Stomach (tissue), 9 donors: ENCODE measurements around the gene CHPF. TPM values are rescaled to one million over a fixed set of nuclear protein-coding genes. Genes with fewer than 3 reads are reported as not detected.
A peak's percentile ranks its signal among the peaks of the same experiment; 100 is the strongest.

Experiments used
- DNase-seq, 2 donors: peaks; one replicate each; pipeline versions ENCODE4 v3.0.0 to v3.0.0-alpha.2; 2013 to 2019
- H3K27ac ChIP-seq, 5 donors: fragments of 200-600 bp in 4 of 5; sonication (generic) in 4 of 5; one replicate each; pipeline ENCODE4 v1.5.1; 2013 to 2019; ENCODE audit warnings: mild to moderate bottlenecking in 1 of 5, moderate library complexity in 1 of 5
- H3K27me3 ChIP-seq, 3 donors: fragments of 200-600 bp; sonication (generic); one replicate each; pipeline ENCODE4 v1.5.1; 2017 to 2019; ENCODE audit warnings: mixed run types in 1 of 3
- H3K36me3 ChIP-seq, 4 donors: fragments of 200-600 bp; sonication (generic); 1 replicate in 3 of 4; 2 replicates in 1 of 4; pipeline ENCODE4 v1.5.1; 2016 to 2019
- H3K4me1 ChIP-seq, 4 donors: fragments of 200-600 bp; sonication (generic); one replicate each; pipeline ENCODE4 v1.5.1; 2016 to 2019
- H3K4me3 ChIP-seq, 4 donors: fragments of 200-600 bp; sonication (generic) in 3 of 4; one replicate each; pipeline ENCODE4 v1.5.1; 2016 to 2019; ENCODE audit warnings: mild to moderate bottlenecking in 1 of 4
- H3K9me3 ChIP-seq, 4 donors: fragments of 200-600 bp; sonication (generic); one replicate each; pipeline ENCODE4 v1.5.1; 2016 to 2019
- CTCF ChIP-seq, 7 experiments: fragments of 450-650 bp in 4 of 7; fragments of 200-600 bp in 3 of 7; sonication (generic) in 3 of 7; IDR thresholded peaks; one replicate each; pipeline ENCODE4 v1.5.1; 2016 to 2019; ENCODE audit warnings: antibody characterized with exemption in 7 of 7, control low read depth in 2 of 7, mild to moderate bottlenecking in 1 of 7
- EP300 ChIP-seq: sonication (generic); formaldehyde crosslinking; IDR thresholded peaks from one replicate; pipeline ENCODE4 v1.6.1; 2017; ENCODE audit warnings: antibody characterized with exemption
- POLR2A ChIP-seq, 4 donors: fragments of 450-650 bp; IDR thresholded peaks; one replicate each; pipeline ENCODE4 v1.6.1; 2016; ENCODE audit warnings: antibody characterized with exemption in 4 of 4, control low read depth in 2 of 4, mild to moderate bottlenecking in 1 of 4, moderate library complexity in 1 of 4
- POLR2AphosphoS5 ChIP-seq, 3 donors: sonication (generic); formaldehyde crosslinking; IDR thresholded peaks; one replicate each; pipeline ENCODE4 v1.6.1; 2016; ENCODE audit warnings: antibody characterized with exemption in 3 of 3
- WGBS, 5 donors: extraction: QIAGEN DNeasy Blood & Tissue Kit in 3 of 5; methylation state at CpG; one replicate each; pipeline versions ENCODE4 v1.1.5 to v1.1.7; 2013 to 2018; 5-methylcytosine and 5-hydroxymethylcytosine counted together
- intact Hi-C: fragments of 100-400 bp; cut with DNase I; formaldehyde crosslinking; loops from one replicate; pipeline ENCODE4 v1.15.1; 2023; ENCODE audit warnings: low total_unique reads
- polyA plus RNA-seq, 3 donors: library from polyadenylated mRNA; stranded (reverse); fragments of 200-250 nt; gene quantifications; one replicate each; pipeline ENCODE4 v1.2.3, GENCODE V29; 2013
- total RNA-seq, 5 donors: library from RNA; depleted of rRNA; stranded (reverse); fragments of >200 nt; gene quantifications; one replicate each; pipeline versions ENCODE4 v1.1.0 to v1.2.3, GENCODE V29; 2014 to 2016
- donor health status: healthy with polysubstance abuse.
- donor health status: Bipolar disorder and iron deficiency.
- donor health status: healthy.

Gene CHPF
- total and polyA plus RNA-seq, 8 donors, result 10.8 to 119 (median 45.7) TPM

GRCh38 chr2:219553168-219553417, 9.5 kb upstream of the CHPF start:
- Histone ChIP-seq H3K4me1 (peaks cover 15 to 28% (median 23%) of the 10 kb centered on the region in 4 donors), H3K27ac (peak overlapping the region in 1 of 5 donors; percentile 83), H3K27me3 (peaks cover 0 to 42% (median 27%) of the 10 kb centered on the region in 3 donors), H3K9me3 (no peaks in the 10 kb centered on the region), H3K36me3 (peaks cover 0 to 35% (median 5%) of the 10 kb centered on the region in 4 donors), H3K4me3 (peak overlapping the region; percentile 58 to 62 (median 59))
- 28 to 38% (median 30%) methylated on average over 5 to 7 of the region's 7 CpGs for WGBS, 5 donors
- intact Hi-C loops, result no loop called here
- DNase-seq, result no peak
- TF ChIP-seq EP300, result no peak
- no peak for TF ChIP-seq CTCF (IDR thresholded peaks at IDR 0.05)
- no peak for TF ChIP-seq POLR2AphosphoS5 (IDR thresholded peaks at IDR 0.05)
- TF ChIP-seq POLR2A (IDR thresholded peaks at IDR 0.05), result no peak

- DNase-seq, result peak; percentile 89 to 95
- H3K27ac ChIP-seq, result peak overlapping the region; percentile 40 to 83 (median 65)
Measured at GRCh38 chr2:219552382-219553167, 9.0 kb upstream of the CHPF start.

GRCh38 chr2:219551441-219552381, 8.1 kb upstream of the CHPF start:
- Histone ChIP-seq H3K36me3 (peaks cover 0 to 23% (median 5%) of the 10 kb centered on the region in 4 donors), H3K9me3 (no peaks in the 10 kb centered on the region), H3K4me1 (peaks cover 15 to 28% (median 23%) of the 10 kb centered on the region in 4 donors), H3K4me3 (peak overlapping the region; percentile 58 to 62 (median 59)), H3K27me3 (peaks cover 0 to 46% (median 27%) of the 10 kb centered on the region in 3 donors), H3K27ac (peak overlapping the region in 3 of 5 donors; percentile 65 to 83 (median 77))
- intact Hi-C loops, result no loop called here
- 3 to 9% (median 5%) methylated on average over 34 to 54 of the region's 54 CpGs for WGBS, 5 donors
- peak in 1 of 2 donors; percentile 76 for DNase-seq
- TF ChIP-seq EP300 (no peak), CTCF (IDR thresholded peaks at IDR 0.05) (no peak), POLR2A (IDR thresholded peaks at IDR 0.05) (no peak), POLR2AphosphoS5 (IDR thresholded peaks at IDR 0.05) (no peak)

More at GRCh38 chr2:219552382-219553167, 9.0 kb upstream of the CHPF start:
- H3K4me3 ChIP-seq, result peak overlapping the region; percentile 58 to 62 (median 59)
- intact Hi-C loops, result no loop called here
- no peaks in the 10 kb centered on the region for H3K9me3 ChIP-seq
- peaks cover 15 to 28% (median 23%) of the 10 kb centered on the region in 4 donors for H3K4me1 ChIP-seq
- H3K36me3 ChIP-seq, result peaks cover 0 to 30% (median 5%) of the 10 kb centered on the region in 4 donors
- peaks cover 0 to 43% (median 27%) of the 10 kb centered on the region in 3 donors for H3K27me3 ChIP-seq
- WGBS, 5 donors, result 0 to 2% (median 1%) methylated on average over 20 to 99 of the region's 99 CpGs
- peak in 1 of 3 donors; percentile 68 for TF ChIP-seq POLR2AphosphoS5 (IDR thresholded peaks at IDR 0.05)
- no peak for TF ChIP-seq POLR2A (IDR thresholded peaks at IDR 0.05)

GRCh38 chr2:219549619-219550018, 6.0 kb upstream of the CHPF start:
- Histone ChIP-seq H3K27ac (no peak overlapping the region), H3K4me1 (peaks cover 18 to 31% (median 26%) of the 10 kb centered on the region in 4 donors), H3K4me3 (no peak overlapping the region), H3K36me3 (peaks cover 0 to 12% (median 2%) of the 10 kb centered on the region in 4 donors), H3K27me3 (peaks cover 0 to 46% (median 27%) of the 10 kb centered on the region in 3 donors), H3K9me3 (no peaks in the 10 kb centered on the region)
- intact Hi-C loops, result no loop called here
- WGBS, 5 donors, result 80 to 91% (median 85%) methylated on average over 6 to 9 of the region's 9 CpGs
- TF ChIP-seq CTCF (IDR thresholded peaks at IDR 0.05) (no peak), POLR2A (IDR thresholded peaks at IDR 0.05) (no peak), EP300 (no peak), POLR2AphosphoS5 (IDR thresholded peaks at IDR 0.05) (no peak)
- no peak for DNase-seq
